SH-SY5Y (cell line): ENCODE data around the gene CABLES1.

ENCODE experiments used
- GATA2 ChIP-seq: IDR thresholded peaks from 2 replicates; pipeline ENCODE4 v1.6.1; 2011; ENCODE audit warnings: mild to moderate bottlenecking, low read depth, low read length
- GATA3 ChIP-seq: IDR thresholded peaks from 2 replicates; pipeline ENCODE4 v1.6.1; 2011; ENCODE audit warnings: low read depth, mild to moderate bottlenecking, low read length, moderate library complexity

The CABLES1 gene

GRCh38 chr18:23203891-23204432 is 68.7 kb downstream of the CABLES1 start:
- TF ChIP-seq GATA3 (no peak), GATA2 (no peak)

GRCh38 chr18:23204589-23205235 is 69.4 kb downstream of the CABLES1 start:
- no peak for TF ChIP-seq GATA2
- no peak for TF ChIP-seq GATA3

GRCh38 chr18:23205980-23206379 is 70.7 kb downstream of the CABLES1 start:
- TF ChIP-seq GATA3 (no peak), GATA2 (no peak)

- TF ChIP-seq GATA3 (no peak), GATA2 (no peak)
Measured at GRCh38 chr18:23207191-23207955, 72.1 kb downstream of the CABLES1 start.

- TF ChIP-seq GATA3 (no peak), GATA2 (no peak)
Measured at GRCh38 chr18:23207994-23208393, 72.7 kb downstream of the CABLES1 start.

GRCh38 chr18:23208600-23208999 is 73.3 kb downstream of the CABLES1 start:
- TF ChIP-seq GATA2 (no peak), GATA3 (no peak)

GRCh38 chr18:23209031-23209430 is 73.7 kb downstream of the CABLES1 start:
- TF ChIP-seq GATA3 = no peak
- no peak for TF ChIP-seq GATA2

- TF ChIP-seq GATA2 (no peak), GATA3 (no peak)
Measured at GRCh38 chr18:23209796-23210195, 74.5 kb downstream of the CABLES1 start.

- TF ChIP-seq GATA3 (no peak), GATA2 (no peak)
Measured at GRCh38 chr18:23210526-23210925, 75.2 kb downstream of the CABLES1 start.

- TF ChIP-seq GATA2 (no peak), GATA3 (no peak)
Measured at GRCh38 chr18:23211146-23211545, 75.9 kb downstream of the CABLES1 start.

- no peak for TF ChIP-seq GATA2
Measured at GRCh38 chr18:23212161-23212560, 76.9 kb downstream of the CABLES1 start.

- TF ChIP-seq GATA3 = no peak
- no peak for TF ChIP-seq GATA2
Measured at GRCh38 chr18:23213200-23213599, 77.9 kb downstream of the CABLES1 start.

- TF ChIP-seq GATA2 (no peak), GATA3 (no peak)
Measured at GRCh38 chr18:23217781-23218180, 82.5 kb downstream of the CABLES1 start.

GRCh38 chr18:23220355-23220754 is 85.1 kb downstream of the CABLES1 start:
- no peak for TF ChIP-seq GATA3
- TF ChIP-seq GATA2 = no peak

GRCh38 chr18:23223641-23224040 is 88.4 kb downstream of the CABLES1 start:
- no peak for TF ChIP-seq GATA3
- TF ChIP-seq GATA2 = no peak
